ENCODE measurements around the gene ANXA6. TPM values are rescaled to one million over a fixed set of nuclear protein-coding genes. Genes with fewer than 3 reads are reported as not detected.

Gene ANXA6
- polyA plus RNA-seq, 4 donors = 7.2 to 74.9 (median 46.7) TPM

- H3K36me3 ChIP-seq (ENCODE audit: control insufficient read depth in 3 of 3, insufficient read depth in 2 of 3, low read depth in 1 of 3, low read length in 3 of 3) = peaks cover 0 to 33% (median 0%) of the 10 kb centered on the region in 3 donors
- DNase-seq (no peak), FAIRE-seq (no peak)
- 93 to 98% (median 93%) methylated on average over 3 of the region's 3 CpGs for WGBS, 3 donors
- no peak overlapping the region for H3K4me3 ChIP-seq (ENCODE audit: low read depth in 1 of 3, low read length in 3 of 3)
- no peaks in the 10 kb centered on the region for H3K27me3 ChIP-seq (ENCODE audit: control insufficient read depth in 3 of 3, insufficient read depth in 3 of 3, low read length in 3 of 3)
- peaks cover 3 to 8% (median 6%) of the 10 kb centered on the region in 3 donors for H3K4me1 ChIP-seq (ENCODE audit: control insufficient read depth in 3 of 3, insufficient read depth in 2 of 3, low read depth in 1 of 3, low read length in 2 of 3)
- H3K9me3 ChIP-seq (ENCODE audit: control insufficient read depth in 2 of 2, insufficient read depth in 1 of 2, low read depth in 1 of 2, low read length in 1 of 2) = no peaks in the 10 kb centered on the region
- no peak overlapping the region for H3K27ac ChIP-seq (ENCODE audit: low read depth in 1 of 3, low read length in 2 of 3)
Measured at GRCh38 chr5:151110992-151111391, 46.6 kb downstream of the ANXA6 start.

DNA sequence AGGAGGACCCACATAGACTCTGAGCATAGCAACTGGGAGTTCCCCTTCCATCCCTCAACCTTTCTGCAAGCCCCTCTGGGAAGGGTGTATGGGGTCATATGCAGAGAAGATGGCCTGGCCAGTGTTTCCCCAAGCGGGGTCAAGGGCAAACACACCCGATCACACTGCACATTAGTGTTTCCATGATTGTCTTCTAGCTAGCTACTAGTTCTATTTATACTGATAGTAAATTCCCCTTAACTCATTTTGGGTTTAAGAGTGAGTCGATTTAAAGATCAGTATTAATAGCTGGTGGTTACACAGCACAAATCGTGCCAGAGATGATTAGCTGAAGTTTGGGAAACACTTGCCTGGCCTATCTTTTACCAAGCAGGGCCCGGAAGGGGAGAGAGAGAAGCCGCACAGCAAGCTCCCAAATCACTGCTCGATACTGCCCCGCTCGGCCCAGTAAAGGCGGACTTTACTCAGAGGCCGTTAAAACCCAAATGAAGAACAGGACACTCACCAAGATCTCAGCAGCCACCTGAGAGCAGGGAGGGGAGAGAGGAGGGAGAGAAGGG, 47.4 kb downstream of the ANXA6 start:
- H3K36me3 ChIP-seq (ENCODE audit: control insufficient read depth in 3 of 3, insufficient read depth in 2 of 3, low read depth in 1 of 3, low read length in 3 of 3) = peaks cover 0 to 35% (median 0%) of the 10 kb centered on the region in 3 donors
- H3K27ac ChIP-seq (ENCODE audit: low read depth in 1 of 3, low read length in 2 of 3) = peak overlapping the region in 1 of 3 donors; percentile 23
- no peaks in the 10 kb centered on the region for H3K27me3 ChIP-seq (ENCODE audit: control insufficient read depth in 3 of 3, insufficient read depth in 3 of 3, low read length in 3 of 3)
- no peak overlapping the region for H3K4me3 ChIP-seq (ENCODE audit: low read depth in 1 of 3, low read length in 3 of 3)
- no peak for FAIRE-seq
- no peaks in the 10 kb centered on the region for H3K9me3 ChIP-seq (ENCODE audit: control insufficient read depth in 2 of 2, insufficient read depth in 1 of 2, low read depth in 1 of 2, low read length in 1 of 2)
- WGBS, 3 donors = 36 to 69% (median 43%) methylated on average over 11 of the region's 11 CpGs
- no peak for DNase-seq
- peaks cover 6 to 9% (median 8%) of the 10 kb centered on the region in 3 donors for H3K4me1 ChIP-seq (ENCODE audit: control insufficient read depth in 3 of 3, insufficient read depth in 2 of 3, low read depth in 1 of 3, low read length in 2 of 3)

DNA sequence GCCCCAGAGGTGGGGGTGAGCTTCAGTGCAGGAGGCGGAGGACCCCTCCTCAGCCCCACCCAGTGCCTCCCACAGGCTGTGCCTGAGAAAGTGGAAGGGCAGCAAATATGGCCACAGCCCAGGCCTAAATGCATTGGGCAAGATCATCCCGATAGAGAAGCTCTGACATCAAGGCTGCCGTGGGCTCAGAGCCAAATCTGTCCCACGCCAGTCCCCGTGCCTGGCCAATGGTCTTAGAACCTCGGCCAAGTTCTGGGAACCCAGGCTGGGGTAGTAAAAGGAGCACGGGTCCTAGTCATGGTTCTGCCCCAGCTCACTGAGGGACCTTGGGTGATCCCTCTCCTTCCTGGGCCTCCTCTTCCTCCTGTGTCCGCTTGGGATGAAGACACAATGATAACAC, 49.0 kb downstream of the ANXA6 start:
- peaks cover 0 to 46% (median 0%) of the 10 kb centered on the region in 3 donors for H3K36me3 ChIP-seq (ENCODE audit: control insufficient read depth in 3 of 3, insufficient read depth in 2 of 3, low read depth in 1 of 3, low read length in 3 of 3)
- peak overlapping the region in 1 of 3 donors; percentile 42 for H3K27ac ChIP-seq (ENCODE audit: low read depth in 1 of 3, low read length in 2 of 3)
- H3K9me3 ChIP-seq (ENCODE audit: control insufficient read depth in 2 of 2, insufficient read depth in 1 of 2, low read depth in 1 of 2, low read length in 1 of 2) = no peaks in the 10 kb centered on the region
- no peak for FAIRE-seq
- peaks cover 6 to 9% (median 8%) of the 10 kb centered on the region in 3 donors for H3K4me1 ChIP-seq (ENCODE audit: control insufficient read depth in 3 of 3, insufficient read depth in 2 of 3, low read depth in 1 of 3, low read length in 2 of 3)
- H3K4me3 ChIP-seq (ENCODE audit: low read depth in 1 of 3, low read length in 3 of 3) = no peak overlapping the region
- WGBS, 3 donors = 51 to 64% (median 63%) methylated on average over 8 of the region's 8 CpGs
- H3K27me3 ChIP-seq (ENCODE audit: control insufficient read depth in 3 of 3, insufficient read depth in 3 of 3, low read length in 3 of 3) = no peaks in the 10 kb centered on the region
- DNase-seq = no peak

GRCh38 chr5:151107738-151108520, 49.6 kb downstream of the ANXA6 start:
- Histone ChIP-seq H3K9me3 (ENCODE audit: control insufficient read depth in 2 of 2, insufficient read depth in 1 of 2, low read depth in 1 of 2, low read length in 1 of 2) (no peaks in the 10 kb centered on the region), H3K27ac (ENCODE audit: low read depth in 1 of 3, low read length in 2 of 3) (peak overlapping the region in 2 of 3 donors; percentile 42 to 72), H3K4me3 (ENCODE audit: low read depth in 1 of 3, low read length in 3 of 3) (no peak overlapping the region), H3K36me3 (ENCODE audit: control insufficient read depth in 3 of 3, insufficient read depth in 2 of 3, low read depth in 1 of 3, low read length in 3 of 3) (peaks cover 0 to 48% (median 0%) of the 10 kb centered on the region in 3 donors), H3K27me3 (ENCODE audit: control insufficient read depth in 3 of 3, insufficient read depth in 3 of 3, low read length in 3 of 3) (no peaks in the 10 kb centered on the region), H3K4me1 (ENCODE audit: control insufficient read depth in 3 of 3, insufficient read depth in 2 of 3, low read depth in 1 of 3, low read length in 2 of 3) (peaks cover 6 to 9% (median 8%) of the 10 kb centered on the region in 3 donors)
- no peak for FAIRE-seq
- DNase-seq = no peak
- 48 to 68% (median 55%) methylated on average over 11 of the region's 11 CpGs for WGBS, 3 donors

DNA sequence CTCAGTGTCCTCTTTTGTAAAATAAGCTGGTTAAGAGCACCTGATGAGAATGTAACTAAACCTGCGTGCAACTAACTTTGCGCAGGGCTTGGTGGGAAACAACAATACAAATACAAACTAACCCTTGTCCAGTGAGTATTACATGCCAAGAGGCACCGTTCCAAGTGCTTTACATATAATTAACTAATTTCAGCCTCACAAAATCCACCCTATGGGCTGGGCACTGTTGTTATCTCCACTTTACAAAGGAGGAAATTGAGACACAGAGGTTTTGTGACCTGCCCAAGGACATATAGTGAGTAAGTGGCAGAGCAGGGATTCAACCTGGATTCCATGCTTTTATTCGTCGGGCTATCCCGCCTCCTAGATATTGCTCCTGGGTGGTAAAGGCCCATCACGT, 50.5 kb downstream of the ANXA6 start:
- Histone ChIP-seq H3K9me3 (ENCODE audit: control insufficient read depth in 2 of 2, insufficient read depth in 1 of 2, low read depth in 1 of 2, low read length in 1 of 2) (no peaks in the 10 kb centered on the region), H3K4me1 (ENCODE audit: control insufficient read depth in 3 of 3, insufficient read depth in 2 of 3, low read depth in 1 of 3, low read length in 2 of 3) (peaks cover 6 to 9% (median 8%) of the 10 kb centered on the region in 3 donors), H3K27me3 (ENCODE audit: control insufficient read depth in 3 of 3, insufficient read depth in 3 of 3, low read length in 3 of 3) (no peaks in the 10 kb centered on the region), H3K4me3 (ENCODE audit: low read depth in 1 of 3, low read length in 3 of 3) (no peak overlapping the region), H3K36me3 (ENCODE audit: control insufficient read depth in 3 of 3, insufficient read depth in 2 of 3, low read depth in 1 of 3, low read length in 3 of 3) (peaks cover 0 to 52% (median 0%) of the 10 kb centered on the region in 3 donors), H3K27ac (ENCODE audit: low read depth in 1 of 3, low read length in 2 of 3) (peak overlapping the region in 2 of 3 donors; percentile 72 to 85)
- peak; percentile 40 to 96 for DNase-seq
- WGBS, 3 donors = 10 to 55% (median 40%) methylated on average over 7 of the region's 7 CpGs
- no peak for FAIRE-seq

- Histone ChIP-seq H3K27ac (ENCODE audit: low read depth in 1 of 3, low read length in 2 of 3) (peak overlapping the region in 2 of 3 donors; percentile 72 to 85), H3K36me3 (ENCODE audit: control insufficient read depth in 3 of 3, insufficient read depth in 2 of 3, low read depth in 1 of 3, low read length in 3 of 3) (peaks cover 0 to 56% (median 0%) of the 10 kb centered on the region in 3 donors), H3K27me3 (ENCODE audit: control insufficient read depth in 3 of 3, insufficient read depth in 3 of 3, low read length in 3 of 3) (no peaks in the 10 kb centered on the region), H3K9me3 (ENCODE audit: control insufficient read depth in 2 of 2, insufficient read depth in 1 of 2, low read depth in 1 of 2, low read length in 1 of 2) (no peaks in the 10 kb centered on the region), H3K4me1 (ENCODE audit: control insufficient read depth in 3 of 3, insufficient read depth in 2 of 3, low read depth in 1 of 3, low read length in 2 of 3) (peaks cover 6 to 9% (median 8%) of the 10 kb centered on the region in 3 donors), H3K4me3 (ENCODE audit: low read depth in 1 of 3, low read length in 3 of 3) (no peak overlapping the region)
- FAIRE-seq = no peak
- 47 to 83% (median 74%) methylated on average over 2 of the region's 2 CpGs for WGBS, 3 donors
- DNase-seq = no peak
Measured at GRCh38 chr5:151106509-151106908, 51.1 kb downstream of the ANXA6 start.

DNA sequence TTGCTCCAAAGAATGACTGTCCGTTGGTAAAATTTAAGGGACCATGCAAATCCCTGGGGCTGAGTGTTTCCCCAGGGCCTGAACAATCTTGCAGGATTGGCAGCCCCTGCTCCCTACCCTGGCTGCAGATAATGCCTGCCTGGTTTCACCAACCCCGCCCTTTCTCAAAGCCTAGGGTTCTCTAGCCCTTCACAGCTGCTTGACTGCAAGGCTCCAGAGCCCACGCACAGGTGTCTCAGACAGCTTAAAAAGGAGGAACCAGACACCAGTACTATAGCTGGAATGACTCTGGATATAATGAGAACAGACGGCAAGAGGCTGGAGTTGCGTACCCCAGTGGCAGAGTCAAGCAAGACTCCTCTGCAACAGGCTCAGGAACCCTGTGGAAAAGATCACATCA, 51.5 kb downstream of the ANXA6 start:
- no peaks in the 10 kb centered on the region for H3K27me3 ChIP-seq (ENCODE audit: control insufficient read depth in 3 of 3, insufficient read depth in 3 of 3, low read length in 3 of 3)
- peak in 1 of 2 donors; percentile 31 for DNase-seq
- peaks cover 6 to 11% (median 8%) of the 10 kb centered on the region in 3 donors for H3K4me1 ChIP-seq (ENCODE audit: control insufficient read depth in 3 of 3, insufficient read depth in 2 of 3, low read depth in 1 of 3, low read length in 2 of 3)
- H3K4me3 ChIP-seq (ENCODE audit: low read depth in 1 of 3, low read length in 3 of 3) = no peak overlapping the region
- peaks cover 0 to 59% (median 0%) of the 10 kb centered on the region in 3 donors for H3K36me3 ChIP-seq (ENCODE audit: control insufficient read depth in 3 of 3, insufficient read depth in 2 of 3, low read depth in 1 of 3, low read length in 3 of 3)
- no peak for FAIRE-seq
- WGBS, 3 donors = 54 to 83% (median 68%) methylated on average over 5 of the region's 5 CpGs
- no peaks in the 10 kb centered on the region for H3K9me3 ChIP-seq (ENCODE audit: control insufficient read depth in 2 of 2, insufficient read depth in 1 of 2, low read depth in 1 of 2, low read length in 1 of 2)
- peak overlapping the region in 2 of 3 donors; percentile 72 to 85 for H3K27ac ChIP-seq (ENCODE audit: low read depth in 1 of 3, low read length in 2 of 3)

- no peak for FAIRE-seq
- Histone ChIP-seq H3K27me3 (ENCODE audit: control insufficient read depth in 3 of 3, insufficient read depth in 3 of 3, low read length in 3 of 3) (no peaks in the 10 kb centered on the region), H3K4me3 (ENCODE audit: low read depth in 1 of 3, low read length in 3 of 3) (no peak overlapping the region), H3K4me1 (ENCODE audit: control insufficient read depth in 3 of 3, insufficient read depth in 2 of 3, low read depth in 1 of 3, low read length in 2 of 3) (peaks cover 4 to 15% (median 7%) of the 10 kb centered on the region in 3 donors), H3K27ac (ENCODE audit: low read depth in 1 of 3, low read length in 2 of 3) (no peak overlapping the region), H3K36me3 (ENCODE audit: control insufficient read depth in 3 of 3, insufficient read depth in 2 of 3, low read depth in 1 of 3, low read length in 3 of 3) (peaks cover 0 to 58% (median 0%) of the 10 kb centered on the region in 3 donors), H3K9me3 (ENCODE audit: control insufficient read depth in 2 of 2, insufficient read depth in 1 of 2, low read depth in 1 of 2, low read length in 1 of 2) (no peaks in the 10 kb centered on the region)
- WGBS, 3 donors = 70 to 78% (median 70%) methylated on average over 2 of the region's 2 CpGs
- DNase-seq = no peak
Measured at GRCh38 chr5:151105561-151105960, 52.0 kb downstream of the ANXA6 start.
